ENCODE measurements around the gene HLA-A.

Gene HLA-A

DNA sequence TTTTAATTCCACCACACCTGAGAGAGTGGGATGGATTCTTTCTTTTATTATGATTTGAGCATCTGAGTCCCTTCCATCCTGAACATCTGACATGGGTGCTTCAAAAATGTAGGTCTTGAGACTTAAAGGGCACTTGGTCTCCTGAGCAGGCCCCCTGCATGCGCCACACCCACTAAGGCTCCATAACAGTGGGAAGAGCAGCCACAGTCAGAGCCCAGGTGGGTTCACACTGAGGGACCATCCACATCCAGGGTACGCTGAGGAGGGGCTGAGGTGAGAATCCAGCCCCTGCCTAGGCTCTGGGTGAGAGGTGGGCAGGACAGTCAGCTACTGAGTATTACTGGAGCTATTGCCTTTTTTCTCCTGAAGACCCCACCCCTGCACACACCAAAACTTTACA is 42.7 kb downstream of the HLA-A start:
- DNase-seq (ENCODE audit: low read depth) = no peak
- TF ChIP-seq, protein P1, sequence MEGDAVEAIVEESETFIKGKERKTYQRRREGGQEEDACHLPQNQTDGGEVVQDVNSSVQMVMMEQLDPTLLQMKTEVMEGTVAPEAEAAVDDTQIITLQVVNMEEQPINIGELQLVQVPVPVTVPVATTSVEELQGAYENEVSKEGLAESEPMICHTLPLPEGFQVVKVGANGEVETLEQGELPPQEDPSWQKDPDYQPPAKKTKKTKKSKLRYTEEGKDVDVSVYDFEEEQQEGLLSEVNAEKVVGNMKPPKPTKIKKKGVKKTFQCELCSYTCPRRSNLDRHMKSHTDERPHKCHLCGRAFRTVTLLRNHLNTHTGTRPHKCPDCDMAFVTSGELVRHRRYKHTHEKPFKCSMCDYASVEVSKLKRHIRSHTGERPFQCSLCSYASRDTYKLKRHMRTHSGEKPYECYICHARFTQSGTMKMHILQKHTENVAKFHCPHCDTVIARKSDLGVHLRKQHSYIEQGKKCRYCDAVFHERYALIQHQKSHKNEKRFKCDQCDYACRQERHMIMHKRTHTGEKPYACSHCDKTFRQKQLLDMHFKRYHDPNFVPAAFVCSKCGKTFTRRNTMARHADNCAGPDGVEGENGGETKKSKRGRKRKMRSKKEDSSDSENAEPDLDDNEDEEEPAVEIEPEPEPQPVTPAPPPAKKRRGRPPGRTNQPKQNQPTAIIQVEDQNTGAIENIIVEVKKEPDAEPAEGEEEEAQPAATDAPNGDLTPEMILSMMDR (conservative IDR thresholded peaks at IDR 0.05; ENCODE audit: low read length) = no peak
- no peak overlapping the region for H3K4me3 ChIP-seq (ENCODE audit: low read length)

DNA sequence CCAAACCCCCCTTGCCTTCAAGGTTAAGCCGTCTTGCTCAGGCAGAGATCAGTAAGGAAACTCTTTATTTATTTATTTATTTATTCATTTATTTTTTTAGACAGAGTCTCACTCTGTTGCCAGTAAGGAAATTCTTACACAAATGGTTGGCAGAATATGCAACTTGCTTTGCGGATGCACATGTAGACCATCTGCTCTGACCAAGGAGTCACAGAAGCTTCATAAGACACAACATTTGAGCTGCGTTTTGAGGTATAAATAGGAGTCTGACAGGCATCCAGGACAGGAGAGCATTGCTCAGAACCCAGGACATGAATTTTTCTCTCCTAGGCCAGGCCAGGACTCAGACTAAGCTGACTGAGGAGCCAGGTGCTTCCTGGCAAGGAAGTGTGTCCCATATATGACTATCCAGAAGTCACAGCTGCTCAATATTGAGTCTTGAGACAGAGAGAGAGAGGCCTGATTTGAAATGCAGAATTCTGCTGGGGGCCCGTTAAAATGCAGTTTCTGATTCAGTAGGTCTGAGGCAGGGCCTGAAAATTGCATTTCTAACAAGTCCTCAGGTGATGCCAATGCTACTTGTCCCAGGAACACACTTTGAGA is 43.9 kb downstream of the HLA-A start:
- no peak overlapping the region for H3K4me3 ChIP-seq (ENCODE audit: low read length)
- no peak for DNase-seq (ENCODE audit: low read depth)
- TF ChIP-seq, protein P1 (conservative IDR thresholded peaks at IDR 0.05; ENCODE audit: low read length) = no peak

DNA sequence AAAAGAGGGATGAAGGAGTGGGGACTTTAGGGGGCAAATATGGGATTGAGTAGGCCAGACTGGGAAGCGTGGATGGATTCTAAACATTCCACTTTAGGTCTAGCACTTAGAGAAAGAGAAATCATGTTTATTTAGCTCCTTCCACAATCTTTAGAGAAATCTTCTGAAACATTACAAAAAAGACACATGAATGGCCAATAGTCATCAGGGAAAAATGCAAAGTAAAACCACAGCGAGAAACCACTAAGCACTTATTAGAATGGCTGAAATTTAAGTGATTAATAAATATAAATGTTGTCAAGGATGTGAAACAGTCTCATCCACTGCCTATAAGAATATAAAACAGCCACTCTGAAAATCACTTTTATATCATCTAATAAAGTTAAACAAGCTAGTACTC is 46.9 kb downstream of the HLA-A start:
- TF ChIP-seq, protein P1 (conservative IDR thresholded peaks at IDR 0.05; ENCODE audit: low read length) = no peak
- DNase-seq (ENCODE audit: low read depth) = peak; percentile 38
- no peak overlapping the region for H3K4me3 ChIP-seq (ENCODE audit: low read length)

DNA sequence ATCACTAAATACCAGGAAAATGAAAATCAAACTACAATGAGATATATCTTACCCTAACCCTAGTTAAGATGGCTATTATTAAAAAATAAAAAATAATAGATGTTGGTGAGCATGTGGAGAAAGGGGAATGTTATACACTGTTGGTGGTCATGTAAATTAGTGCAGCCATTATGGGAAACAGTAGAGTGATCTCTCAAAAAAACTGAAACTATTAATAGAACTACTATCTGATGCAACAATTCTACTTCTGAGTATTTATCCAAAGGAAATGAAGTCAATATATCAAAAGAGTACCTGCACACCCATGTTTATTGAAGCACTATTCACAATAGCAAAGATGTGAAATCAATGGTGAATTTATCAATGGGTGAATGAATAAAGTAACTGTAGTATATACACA is 48.6 kb downstream of the HLA-A start:
- TF ChIP-seq, protein P1 (conservative IDR thresholded peaks at IDR 0.05; ENCODE audit: low read length) = no peak
- H3K4me3 ChIP-seq (ENCODE audit: low read length) = no peak overlapping the region
- DNase-seq (ENCODE audit: low read depth) = no peak

DNA sequence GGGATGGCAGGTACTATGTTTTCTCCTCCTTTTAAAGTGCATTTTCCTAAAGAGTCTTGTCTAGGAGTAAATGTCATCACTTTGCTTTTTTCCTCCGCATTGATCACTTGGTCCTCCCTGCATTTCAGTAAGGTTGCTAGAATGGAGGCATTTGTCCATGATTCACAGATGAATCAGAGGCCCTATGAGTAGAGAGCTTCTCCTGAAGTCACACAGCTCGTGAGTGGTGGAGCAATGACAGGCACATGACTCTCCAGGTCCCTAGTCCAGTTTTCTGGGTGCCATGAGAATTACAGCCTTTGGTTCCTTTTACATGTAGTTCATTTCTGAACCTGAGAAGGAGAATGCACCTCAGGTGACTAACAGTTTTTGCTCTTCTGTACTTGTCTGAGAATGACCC is 50.5 kb downstream of the HLA-A start:
- TF ChIP-seq, protein P1 (conservative IDR thresholded peaks at IDR 0.05; ENCODE audit: low read length) = no peak
- DNase-seq (ENCODE audit: low read depth) = peak; percentile 36

DNA sequence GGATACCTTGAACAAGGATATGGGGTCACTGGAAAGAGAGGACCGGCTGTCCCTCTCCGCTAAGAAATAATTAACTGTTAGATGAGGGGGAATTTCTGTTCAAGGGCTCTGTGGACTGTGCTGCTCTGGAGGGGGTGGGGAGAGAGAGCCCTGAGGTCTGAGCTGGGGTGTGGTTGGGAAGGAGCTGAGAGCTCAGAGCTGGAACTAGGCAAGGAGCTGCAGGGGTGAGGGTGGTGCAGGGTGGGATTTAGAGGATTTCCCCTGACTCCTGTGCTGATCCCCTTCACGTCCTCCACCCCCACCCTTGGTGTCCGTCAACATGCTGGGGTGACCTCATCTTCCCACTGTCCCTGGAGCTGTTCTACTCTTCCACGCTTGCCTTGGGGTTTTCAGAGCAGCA is 52.5 kb downstream of the HLA-A start:
- H3K4me3 ChIP-seq (ENCODE audit: low read length) = no peak overlapping the region
- TF ChIP-seq, protein P1 (conservative IDR thresholded peaks at IDR 0.05; ENCODE audit: low read length) = no peak
- no peak for DNase-seq (ENCODE audit: low read depth)

More for the DNA sequence above, 50.5 kb downstream of the HLA-A start:
- H3K4me3 ChIP-seq (ENCODE audit: low read length) = no peak overlapping the region

DNA sequence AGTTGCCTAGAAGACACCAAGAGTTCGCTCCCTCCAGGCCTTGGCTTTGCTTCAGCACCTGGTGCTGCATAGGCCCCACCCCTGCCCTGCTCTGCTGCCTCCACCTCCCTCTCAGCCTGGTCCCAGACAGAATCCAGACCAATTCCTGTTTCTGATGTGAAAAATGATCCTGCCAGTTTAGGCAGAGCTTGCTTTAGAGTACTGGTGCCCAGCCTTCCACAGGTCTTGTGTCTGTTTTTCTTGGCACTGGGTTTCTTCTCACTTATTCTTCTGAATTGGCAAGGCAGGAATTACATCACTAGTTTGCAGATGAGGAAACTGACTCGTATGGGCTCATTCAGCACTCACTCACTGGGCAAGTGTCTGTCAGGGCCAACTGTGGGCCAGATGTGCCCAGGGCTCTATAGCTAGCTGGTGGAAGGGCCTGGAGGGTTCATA is 53.0 kb downstream of the HLA-A start:
- TF ChIP-seq, protein P1 (conservative IDR thresholded peaks at IDR 0.05; ENCODE audit: low read length) = no peak
- no peak overlapping the region for H3K4me3 ChIP-seq (ENCODE audit: low read length)
- peak; percentile 26 for DNase-seq (ENCODE audit: low read depth)

Data from AG10803 (cell line).